ENCODE results near the gene TTC28. TPM values are rescaled to one million over a fixed set of nuclear protein-coding genes. Genes with fewer than 3 reads are reported as not detected.

Gene TTC28
- total RNA-seq, 1 donor from 2014 or later, result 1.3 TPM

GRCh38 chr22:28462901-28463300 lies 216.7 kb downstream of the TTC28 start:
- no peak for TF ChIP-seq CTCF (IDR thresholded peaks at IDR 0.05; ENCODE audit: insufficient read depth, low read length, severe bottlenecking)

GRCh38 chr22:28462041-28462440 lies 217.6 kb downstream of the TTC28 start:
- Histone ChIP-seq H3K27me3 (ENCODE audit: control insufficient read depth, insufficient read depth, low read length) (no peaks in the 10 kb centered on the region), H3K4me3 (ENCODE audit: low read depth, low read length) (no peak overlapping the region), H3K36me3 (ENCODE audit: control insufficient read depth, insufficient read depth, low read length) (no peaks in the 10 kb centered on the region)
- DNase-seq (ENCODE audit: low read depth) (no peak), FAIRE-seq (no peak)
- no peak for TF ChIP-seq CTCF (IDR thresholded peaks at IDR 0.05; ENCODE audit: insufficient read depth, low read length, severe bottlenecking)

More at GRCh38 chr22:28462901-28463300, 216.7 kb downstream of the TTC28 start:
- no peak for DNase-seq (ENCODE audit: low read depth)
- no peak for FAIRE-seq
- Histone ChIP-seq H3K27me3 (ENCODE audit: control insufficient read depth, insufficient read depth, low read length) (no peaks in the 10 kb centered on the region), H3K4me3 (ENCODE audit: low read depth, low read length) (no peak overlapping the region), H3K36me3 (ENCODE audit: control insufficient read depth, insufficient read depth, low read length) (no peaks in the 10 kb centered on the region)

GRCh38 chr22:28454431-28455064 lies 225.1 kb downstream of the TTC28 start:
- no peak for FAIRE-seq
- no peak for DNase-seq (ENCODE audit: low read depth)
- TF ChIP-seq CTCF (IDR thresholded peaks at IDR 0.05; ENCODE audit: insufficient read depth, low read length, severe bottlenecking), result no peak
- H3K36me3 ChIP-seq (ENCODE audit: control insufficient read depth, insufficient read depth, low read length), result no peaks in the 10 kb centered on the region
- H3K27me3 ChIP-seq (ENCODE audit: control insufficient read depth, insufficient read depth, low read length), result no peaks in the 10 kb centered on the region
- no peak overlapping the region for H3K4me3 ChIP-seq (ENCODE audit: low read depth, low read length)

- Histone ChIP-seq H3K36me3 (ENCODE audit: control insufficient read depth, insufficient read depth, low read length) (no peaks in the 10 kb centered on the region), H3K4me3 (ENCODE audit: low read depth, low read length) (no peak overlapping the region), H3K27me3 (ENCODE audit: control insufficient read depth, insufficient read depth, low read length) (peaks cover 3% of the 10 kb centered on the region)
- DNase-seq (ENCODE audit: low read depth) (no peak), FAIRE-seq (no peak)
- TF ChIP-seq CTCF (IDR thresholded peaks at IDR 0.05; ENCODE audit: insufficient read depth, low read length, severe bottlenecking), result no peak
Measured at GRCh38 chr22:28450109-28450508, 229.5 kb downstream of the TTC28 start.

GRCh38 chr22:28449041-28449440 lies 230.6 kb downstream of the TTC28 start:
- TF ChIP-seq CTCF (IDR thresholded peaks at IDR 0.05; ENCODE audit: insufficient read depth, low read length, severe bottlenecking), result no peak
- FAIRE-seq, result no peak
- DNase-seq (ENCODE audit: low read depth), result no peak
- Histone ChIP-seq H3K27me3 (ENCODE audit: control insufficient read depth, insufficient read depth, low read length) (peaks cover 3% of the 10 kb centered on the region), H3K36me3 (ENCODE audit: control insufficient read depth, insufficient read depth, low read length) (no peaks in the 10 kb centered on the region), H3K4me3 (ENCODE audit: low read depth, low read length) (no peak overlapping the region)

- H3K4me3 ChIP-seq (ENCODE audit: low read depth, low read length), result no peak overlapping the region
- no peak for TF ChIP-seq CTCF (IDR thresholded peaks at IDR 0.05; ENCODE audit: insufficient read depth, low read length, severe bottlenecking)
- DNase-seq (ENCODE audit: low read depth) (no peak), FAIRE-seq (no peak)
- no peaks in the 10 kb centered on the region for H3K36me3 ChIP-seq (ENCODE audit: control insufficient read depth, insufficient read depth, low read length)
- peaks cover 3% of the 10 kb centered on the region for H3K27me3 ChIP-seq (ENCODE audit: control insufficient read depth, insufficient read depth, low read length)
Measured at GRCh38 chr22:28448625-28449024, 231.0 kb downstream of the TTC28 start.

Measured in bronchial epithelial cell (primary cell).